Globus pallidus (tissue), 1 donor: ENCODE results near the gene TOX3.

Experiments used
- DNase-seq: peaks from one replicate; pipeline ENCODE4 v3.0.0-alpha.2; 2015; ENCODE audit warnings: low spot score

TOX3 gene

DNA sequence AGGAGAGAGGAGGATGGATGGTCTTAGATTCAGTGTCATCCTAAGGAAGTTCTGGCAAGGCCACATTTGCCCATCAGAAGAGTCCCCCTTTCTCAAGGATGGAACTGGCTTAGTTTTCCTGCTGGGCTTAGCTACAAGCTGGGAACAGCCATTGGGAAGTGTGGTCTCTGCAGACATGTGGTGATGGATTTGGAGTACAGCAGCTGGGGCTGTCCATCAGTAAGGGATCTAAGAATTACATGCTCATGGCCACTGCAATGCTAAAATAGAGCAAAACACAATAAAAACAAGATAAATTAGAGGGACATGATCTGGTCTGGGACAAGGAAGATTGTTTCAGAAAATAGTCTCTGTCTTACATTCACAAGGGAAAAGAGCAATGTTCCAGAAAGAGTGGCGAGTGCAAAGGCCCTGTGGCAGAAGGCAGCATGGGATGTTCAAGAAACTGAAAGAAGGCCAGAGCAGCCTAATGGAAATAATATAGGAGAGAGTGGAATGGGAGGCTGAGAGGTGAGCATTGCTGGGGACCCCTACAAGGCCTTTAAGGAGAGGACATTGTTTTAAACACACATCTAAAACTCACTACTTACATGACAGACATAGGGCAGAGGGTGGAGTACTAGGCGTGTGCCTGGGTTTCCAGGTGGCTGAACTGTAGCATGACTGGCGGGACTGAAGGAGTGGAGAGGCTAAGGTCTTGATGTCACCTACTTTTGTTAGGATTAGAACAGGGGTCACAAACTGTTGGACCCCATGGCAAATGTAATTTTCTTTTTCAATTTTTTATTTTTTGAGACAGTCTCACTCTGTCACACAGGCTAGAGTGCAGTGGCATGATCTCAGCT is 17.0 kb upstream of the TOX3 start:
- no peak for DNase-seq

DNA sequence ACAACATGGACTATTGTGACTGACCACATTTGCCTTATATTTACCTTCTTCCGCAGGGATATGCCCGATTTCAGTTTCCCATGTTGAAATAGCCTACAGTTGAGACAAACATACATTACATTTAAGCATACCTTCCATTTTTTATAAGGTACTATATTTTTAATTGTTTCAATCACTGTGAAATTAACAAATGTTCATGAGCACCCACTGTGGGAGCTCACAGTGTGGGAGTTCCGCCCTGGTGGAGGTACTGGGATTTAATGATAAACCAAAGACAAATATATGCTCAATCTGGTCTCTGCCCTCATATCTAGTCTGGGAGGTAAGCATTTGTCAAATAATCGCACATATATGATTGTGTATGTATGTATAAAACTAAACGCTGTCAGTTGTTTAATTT is 15.8 kb upstream of the TOX3 start:
- no peak for DNase-seq

DNA sequence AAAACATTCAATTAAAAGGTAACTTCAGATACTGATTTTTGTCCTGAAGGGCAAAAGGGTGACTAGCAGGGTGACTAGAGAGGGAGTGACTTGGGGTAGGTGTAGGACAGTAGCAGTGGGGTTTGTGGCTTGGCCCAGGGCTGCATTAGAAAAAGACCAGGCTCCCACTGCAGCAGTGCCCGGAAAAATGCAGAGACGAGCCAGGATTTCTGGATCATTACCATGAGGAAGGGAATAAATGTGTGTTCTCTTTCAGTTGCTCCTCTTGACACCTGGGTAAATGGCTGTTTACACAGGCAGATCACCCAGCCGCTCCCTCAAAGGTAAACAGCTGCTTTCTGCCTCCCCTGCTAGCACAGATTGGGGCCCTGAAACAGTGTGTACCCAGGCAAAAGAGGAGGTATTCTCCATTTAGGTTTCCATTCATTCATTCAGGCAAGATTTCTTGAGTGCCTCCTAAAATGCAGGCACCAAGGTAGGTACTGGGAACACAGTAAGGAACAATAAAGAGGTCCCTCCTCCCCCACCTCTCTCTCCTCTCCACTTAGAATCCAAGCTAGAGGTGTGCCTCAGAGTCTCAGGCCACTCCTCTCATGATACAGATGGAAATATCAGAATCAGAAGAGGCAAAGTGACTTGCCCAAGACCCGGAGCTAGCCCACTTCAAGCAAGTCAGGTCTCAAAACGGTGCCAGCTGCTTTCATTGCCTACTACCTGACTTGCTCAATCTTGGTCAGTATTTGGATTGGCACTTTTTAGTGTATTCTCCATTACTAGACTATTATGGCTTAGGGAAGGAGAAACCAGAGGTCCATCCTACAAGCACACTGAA is 15.2 kb upstream of the TOX3 start:
- DNase-seq = no peak

DNA sequence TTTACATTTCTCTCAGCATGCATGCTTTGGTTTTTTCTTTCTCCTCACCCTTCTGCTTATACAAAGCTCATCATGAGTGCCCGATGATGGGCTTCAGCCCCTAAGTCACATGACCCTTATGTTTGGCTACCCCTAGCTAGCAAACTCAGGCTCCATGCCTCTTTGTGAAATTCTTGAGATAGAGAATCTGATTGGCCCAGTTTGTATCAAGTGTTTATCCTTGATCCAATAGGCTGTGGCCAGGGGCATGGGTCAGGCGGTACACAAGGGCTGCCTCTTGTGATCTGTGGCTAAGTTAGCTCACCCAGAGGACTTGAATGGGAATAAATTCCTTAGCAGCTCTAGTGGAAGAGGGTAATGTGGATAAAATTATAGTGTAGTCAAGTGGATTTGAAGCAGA is 11.5 kb upstream of the TOX3 start:
- no peak for DNase-seq

DNA sequence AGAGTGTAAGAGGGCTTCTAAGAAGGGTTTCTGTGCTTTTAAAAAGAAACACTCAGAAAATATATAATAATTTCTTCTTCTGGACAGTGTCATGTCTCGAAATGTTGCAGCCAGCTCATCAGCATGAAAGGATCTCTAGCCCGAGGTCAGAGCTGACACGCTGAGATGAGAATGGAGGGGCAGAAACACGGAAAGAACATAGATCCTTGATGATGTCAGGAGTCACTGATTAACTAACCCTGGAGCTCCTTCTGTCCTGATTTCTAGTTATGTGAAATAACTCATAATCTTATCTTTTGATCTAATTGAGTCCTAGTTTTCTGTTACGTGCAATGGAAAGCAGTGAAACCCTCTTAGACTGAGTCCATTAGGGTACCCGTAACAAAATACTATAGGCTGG is 10.3 kb upstream of the TOX3 start:
- no peak for DNase-seq

DNA sequence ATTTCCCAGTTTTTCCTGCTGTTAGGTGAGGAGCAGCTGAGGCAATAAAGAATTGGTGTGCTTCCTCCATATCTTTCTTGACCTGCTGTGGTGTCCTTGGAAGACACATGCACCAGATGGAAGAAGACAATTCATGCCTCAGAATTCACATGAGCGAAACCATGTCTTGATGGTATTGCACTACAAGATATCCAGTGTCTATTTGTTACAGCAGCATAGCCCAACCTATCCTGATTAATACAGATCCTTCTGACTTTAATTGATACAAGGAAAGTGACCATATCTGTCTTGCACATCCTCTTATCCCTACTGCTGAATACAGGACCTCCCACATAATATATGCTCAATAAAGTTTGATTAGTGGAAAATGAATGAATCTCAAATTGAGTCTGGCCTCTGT is 9.1 kb upstream of the TOX3 start:
- no peak for DNase-seq

DNA sequence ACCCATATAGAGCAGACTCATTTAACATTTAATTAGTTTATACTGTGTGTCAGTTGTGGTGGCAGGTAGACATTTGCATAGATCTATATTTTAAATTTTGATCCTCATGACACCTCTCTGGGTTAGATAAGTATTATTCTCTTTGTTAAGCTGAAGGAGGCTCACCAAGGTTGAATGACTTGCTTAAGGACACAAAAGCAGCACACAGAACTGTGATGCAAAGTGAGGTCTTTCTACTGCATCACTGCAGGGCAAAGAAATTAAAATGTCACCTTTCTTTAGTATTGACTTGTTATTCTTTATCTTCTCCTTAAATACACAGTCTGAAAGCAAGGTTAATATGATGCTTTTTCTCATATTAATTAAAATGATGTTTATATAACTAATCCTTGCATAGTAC is 8.6 kb upstream of the TOX3 start:
- DNase-seq = no peak

DNA sequence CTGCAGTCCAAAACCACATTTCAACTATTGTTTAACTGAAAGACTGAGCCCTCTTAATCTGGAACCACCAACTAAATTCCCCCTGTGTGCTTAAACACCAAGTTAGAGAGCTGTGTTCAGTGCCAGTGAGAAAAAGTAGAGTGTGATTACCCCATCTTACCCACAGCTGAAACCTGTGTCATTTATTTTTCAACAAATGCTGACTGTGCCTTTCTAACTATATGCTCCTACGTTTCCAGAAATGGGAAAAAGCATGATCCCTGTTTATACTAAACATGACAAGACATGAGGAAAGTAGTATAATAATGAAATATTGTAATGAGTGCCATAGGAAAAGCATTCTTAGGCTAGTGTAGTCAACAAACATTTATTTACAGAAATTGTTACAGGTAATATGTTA is 7.4 kb upstream of the TOX3 start:
- no peak for DNase-seq

DNA sequence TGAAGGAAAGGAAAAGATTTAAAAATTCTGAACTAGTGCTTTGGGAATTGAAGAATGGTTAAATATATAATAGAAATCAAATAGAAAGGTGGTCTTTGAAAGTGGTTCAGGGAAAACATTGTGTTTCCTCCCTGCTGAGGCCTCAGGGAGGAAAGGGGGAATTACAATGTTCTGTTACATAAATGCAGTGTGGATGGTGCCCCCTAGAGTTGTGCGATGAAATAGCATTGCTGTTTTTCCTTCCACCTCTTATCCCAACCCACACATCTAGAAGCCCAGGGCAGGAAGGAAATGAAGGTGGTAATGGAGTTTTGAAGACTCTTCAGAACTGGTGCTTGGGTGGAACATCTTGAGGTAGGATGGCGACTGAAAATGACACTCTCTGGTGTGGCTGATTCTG is 6.4 kb upstream of the TOX3 start:
- DNase-seq = no peak

DNA sequence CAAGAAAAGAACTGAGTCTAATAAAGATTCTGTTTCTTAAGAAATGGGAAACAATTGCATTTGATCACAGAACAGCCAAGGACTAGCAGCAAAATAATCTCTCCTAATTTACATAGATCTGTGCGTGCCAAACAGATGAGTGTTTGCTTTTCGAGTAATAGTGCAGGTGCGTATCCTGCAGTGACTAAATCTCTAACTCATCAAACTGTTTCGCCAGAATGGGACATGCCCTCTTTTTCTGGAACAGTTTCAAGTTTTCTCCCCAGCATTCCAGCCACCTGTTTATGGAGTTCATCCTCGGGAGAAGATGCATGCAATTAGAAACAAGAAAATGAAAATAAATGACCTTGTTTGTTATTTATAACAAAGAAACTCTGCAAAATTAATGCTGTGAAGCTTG is 5.7 kb upstream of the TOX3 start:
- DNase-seq = no peak

DNA sequence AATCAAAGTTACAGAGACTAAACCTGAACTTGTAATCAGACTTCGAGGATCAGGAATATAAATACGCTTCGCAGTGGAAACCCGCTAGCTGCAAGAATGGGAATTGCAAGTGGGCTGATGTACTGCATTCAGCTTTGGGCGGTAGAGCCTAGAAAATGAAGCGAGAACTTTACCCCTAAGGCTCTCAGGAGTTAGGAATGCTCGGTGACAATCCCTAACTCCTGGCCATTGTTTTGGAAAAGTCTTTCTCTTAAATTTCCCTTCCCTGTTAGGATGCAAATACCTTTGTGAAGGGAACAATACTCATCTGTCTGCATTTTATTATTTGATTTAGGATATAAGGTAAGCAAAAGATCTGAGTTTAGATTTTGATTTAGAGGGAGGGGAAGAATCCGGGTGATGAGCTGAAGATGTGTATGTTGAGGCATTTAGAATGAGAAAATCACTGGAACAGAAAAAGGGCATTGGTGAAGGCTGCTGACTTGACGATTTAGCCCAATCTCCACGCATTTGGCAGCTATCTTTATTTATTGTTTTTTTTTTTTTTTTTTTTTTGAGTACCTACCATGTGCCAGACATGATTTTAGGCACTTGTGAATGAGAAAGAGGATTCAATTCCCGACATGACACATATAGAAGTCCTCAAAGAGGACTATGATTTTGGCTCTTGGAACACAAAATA is 2.2 kb upstream of the TOX3 start:
- DNase-seq = no peak

DNA sequence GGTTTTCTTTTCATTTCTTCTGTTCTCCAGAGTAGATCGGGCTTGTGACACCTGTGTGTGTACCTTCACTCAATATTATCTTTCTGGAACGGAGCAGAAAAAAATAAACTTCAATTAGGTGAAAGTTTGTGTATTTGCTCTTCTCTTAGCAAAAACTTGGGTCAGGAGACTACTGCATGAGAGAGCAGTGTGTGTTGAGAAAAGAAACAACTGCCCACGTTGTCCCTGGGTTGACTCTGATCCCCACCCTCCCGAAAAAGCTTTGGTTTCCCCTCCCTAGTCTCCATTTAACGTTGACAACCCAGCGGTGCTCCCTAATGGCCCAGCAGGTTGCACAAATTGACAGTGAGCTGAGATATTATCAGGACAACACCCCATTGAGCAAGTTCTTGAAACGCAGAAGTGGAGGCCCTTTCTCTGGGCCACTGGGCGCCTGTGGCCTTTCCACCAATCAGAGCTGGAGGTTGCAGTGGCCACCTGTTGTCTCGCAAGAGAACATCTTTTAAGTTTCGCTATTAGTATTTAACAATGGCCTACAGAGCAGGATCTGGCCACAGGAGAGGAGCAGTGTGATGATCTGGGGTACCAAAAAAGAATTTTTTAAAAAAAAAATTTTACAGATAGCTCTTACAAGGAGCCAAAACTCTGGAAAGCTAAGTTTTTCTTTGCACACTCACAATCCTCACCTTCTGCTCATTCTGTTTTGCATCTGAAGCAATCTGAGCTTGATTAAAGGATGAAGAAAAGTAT is 1.5 kb upstream of the TOX3 start:
- no peak for DNase-seq

DNA sequence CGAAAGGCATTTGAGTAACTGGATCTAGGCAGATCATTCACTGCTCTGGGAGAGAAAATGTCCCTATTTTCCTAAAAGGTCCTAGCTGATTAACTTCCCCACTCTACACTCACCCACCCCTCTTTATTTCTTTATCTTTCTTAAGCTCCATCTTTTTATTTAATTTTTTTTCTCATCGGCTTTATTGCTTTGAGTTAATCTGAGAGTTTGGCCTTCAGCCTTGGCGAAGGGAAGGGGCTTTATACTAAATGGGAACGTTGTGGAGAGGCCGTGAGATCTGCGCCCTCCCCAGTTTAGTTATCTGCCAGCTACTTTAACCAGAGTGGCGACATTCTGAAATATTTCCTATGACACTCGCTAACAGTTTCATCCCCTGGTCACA is 882 bp upstream of the TOX3 start:
- DNase-seq = no peak

DNA sequence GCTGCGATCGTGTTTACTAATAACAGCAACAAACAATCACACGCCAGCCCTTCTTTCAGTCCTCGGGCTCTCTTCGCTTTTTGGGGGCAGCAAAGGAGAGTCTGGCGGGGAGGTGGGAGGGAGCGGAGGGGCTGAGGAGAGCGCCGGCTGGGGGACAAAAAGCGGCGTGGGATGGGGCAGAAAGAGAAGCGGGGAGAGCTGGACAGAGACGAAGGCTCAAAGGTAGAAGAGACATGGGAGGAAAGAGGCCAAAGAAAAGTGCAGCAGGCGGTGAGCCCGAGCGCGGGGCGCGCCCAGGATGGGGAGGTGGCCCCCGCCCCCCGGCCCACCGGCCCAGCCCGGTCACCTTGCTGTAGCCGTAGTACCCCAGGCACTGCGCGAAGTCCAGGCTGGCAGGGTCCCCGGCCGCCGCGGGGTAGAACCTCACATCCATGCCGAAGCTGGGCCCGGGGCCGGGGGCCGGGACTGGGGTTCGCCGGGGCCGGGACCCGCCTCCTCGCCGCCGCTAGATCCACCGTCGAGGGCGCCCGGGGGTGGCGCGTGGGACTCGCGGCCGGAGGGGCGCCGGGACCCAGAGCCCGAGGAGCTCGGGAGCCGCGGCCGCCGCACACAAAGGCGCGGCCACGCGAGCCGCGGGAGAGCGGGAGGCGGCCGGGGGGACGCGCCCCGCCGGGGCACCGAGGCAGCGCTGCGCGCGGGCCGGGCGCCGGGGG is 496 bp downstream of the TOX3 start:
- DNase-seq = no peak

DNA sequence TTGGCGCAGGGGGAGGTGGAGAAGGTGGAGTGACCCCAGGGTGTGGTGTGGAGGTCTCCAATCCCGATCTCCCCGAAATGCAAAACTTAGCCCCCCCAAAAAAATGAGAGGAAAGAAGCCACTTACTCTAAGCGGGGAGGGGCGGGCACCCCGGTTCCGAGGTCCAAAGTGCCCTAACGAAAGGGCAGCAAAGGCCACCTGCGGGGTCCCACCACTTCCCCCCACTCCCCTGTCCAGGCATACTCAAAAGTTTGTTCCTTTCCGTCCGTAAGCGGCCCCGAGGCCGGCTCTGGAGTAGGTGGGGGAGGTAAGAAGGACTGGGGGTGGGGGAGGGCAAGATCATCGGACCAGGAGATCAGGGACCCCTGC is 1.1 kb downstream of the TOX3 start:
- DNase-seq = no peak

DNA sequence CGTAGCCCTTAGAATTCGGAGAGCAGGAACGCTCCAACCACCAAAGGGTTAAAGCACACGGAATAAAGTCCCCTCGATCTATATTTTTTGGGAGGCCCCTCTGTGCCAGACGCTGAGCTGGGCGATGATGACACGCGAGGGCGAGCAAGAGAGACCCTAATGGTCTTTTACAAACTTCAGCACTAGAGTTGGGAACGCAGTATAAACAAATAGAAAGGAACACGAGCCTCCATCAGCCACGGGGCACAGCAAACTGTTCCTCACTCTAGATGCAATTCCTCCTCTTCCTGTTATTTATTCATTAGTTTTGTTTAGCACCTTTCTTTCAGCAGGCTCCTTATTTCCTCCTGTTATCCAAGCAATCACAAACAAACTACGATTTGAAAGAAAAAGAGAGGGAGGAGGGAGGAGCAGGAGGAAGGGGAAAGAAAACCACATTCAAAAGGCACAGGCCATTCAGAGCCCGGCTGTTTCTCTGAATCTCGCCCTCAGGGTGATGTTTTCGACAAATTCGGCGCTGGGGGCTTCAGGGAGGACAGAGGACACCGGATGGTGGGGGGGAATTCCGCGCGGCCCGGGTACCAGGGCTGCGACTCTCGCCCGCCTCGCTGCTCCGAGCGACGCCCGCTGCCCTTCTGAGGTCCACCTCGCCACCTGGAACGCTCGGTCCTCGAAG is 1.6 kb downstream of the TOX3 start:
- no peak for DNase-seq

DNA sequence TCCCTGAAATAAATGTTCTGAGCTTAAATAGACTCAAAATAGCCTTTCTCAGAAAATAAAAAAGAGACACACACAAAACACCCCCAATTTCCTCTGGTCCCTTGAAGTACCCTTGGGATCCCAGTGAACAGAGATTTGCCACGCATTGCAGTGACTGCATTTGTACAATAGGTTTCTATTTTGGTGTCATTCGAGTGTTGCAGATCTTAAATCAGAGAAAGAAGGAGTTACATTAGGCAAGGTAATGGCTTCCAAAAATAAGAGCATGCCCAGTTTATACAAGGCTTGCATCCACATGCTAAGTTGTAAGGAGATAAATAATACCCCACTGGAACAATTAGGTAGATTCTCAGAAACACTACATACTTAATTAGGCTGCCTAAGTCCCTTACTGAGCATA is 2.2 kb downstream of the TOX3 start:
- DNase-seq = no peak

DNA sequence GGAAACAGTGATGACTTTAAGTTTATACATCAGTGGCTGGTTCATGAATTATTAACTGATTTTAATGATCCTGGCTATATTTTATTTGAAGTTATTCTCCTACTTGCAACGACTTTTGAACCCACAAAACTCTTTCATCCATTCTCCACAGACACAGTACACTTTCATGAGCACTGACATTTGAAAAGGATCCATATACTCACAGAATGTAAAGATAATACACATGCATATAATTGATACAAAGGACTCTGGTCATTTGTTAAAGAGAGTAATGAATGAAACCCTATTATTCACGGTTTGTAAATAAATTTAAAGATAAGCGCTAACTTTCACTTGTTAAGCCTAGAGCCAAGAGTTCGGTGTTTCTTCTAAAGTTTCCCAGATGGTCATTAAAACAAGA is 3.3 kb downstream of the TOX3 start:
- no peak for DNase-seq

DNA sequence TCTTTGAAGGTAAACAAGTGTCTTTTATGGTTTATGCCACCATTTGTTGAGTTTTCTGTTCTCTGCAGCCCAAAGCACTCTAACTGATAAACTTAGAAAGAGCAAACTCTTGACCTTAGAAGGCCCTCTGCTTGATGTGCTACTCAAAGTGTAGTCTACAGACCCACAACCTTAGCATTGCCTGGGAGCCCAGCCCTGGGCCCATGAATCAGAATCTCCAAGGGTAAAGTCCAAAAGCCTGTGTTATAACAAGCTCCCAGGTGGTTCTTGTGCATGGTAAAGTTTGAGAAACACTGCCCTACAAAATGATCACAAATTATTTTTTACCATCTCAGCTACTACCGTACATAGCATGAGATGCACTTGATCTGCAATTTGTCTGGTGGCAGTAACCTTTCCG is 6.0 kb downstream of the TOX3 start:
- no peak for DNase-seq

DNA sequence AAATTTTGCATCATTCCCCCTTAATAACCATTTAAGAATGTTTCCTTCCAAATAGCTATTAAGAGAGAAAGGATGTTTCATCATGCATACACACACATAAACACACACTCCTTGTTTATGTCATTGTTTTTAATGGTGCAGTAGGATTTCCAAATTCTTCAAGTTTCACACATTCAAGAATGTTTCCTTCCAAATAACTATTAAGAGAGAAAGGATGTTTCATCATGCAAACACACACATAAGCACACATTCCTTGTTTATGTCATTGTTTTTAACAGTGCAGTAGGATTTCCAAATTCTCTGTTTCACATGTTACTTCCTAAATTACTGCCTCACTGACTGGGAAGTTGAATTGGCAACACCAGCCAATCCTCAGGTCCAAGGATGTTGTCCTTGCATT is 7.8 kb downstream of the TOX3 start:
- no peak for DNase-seq

DNA sequence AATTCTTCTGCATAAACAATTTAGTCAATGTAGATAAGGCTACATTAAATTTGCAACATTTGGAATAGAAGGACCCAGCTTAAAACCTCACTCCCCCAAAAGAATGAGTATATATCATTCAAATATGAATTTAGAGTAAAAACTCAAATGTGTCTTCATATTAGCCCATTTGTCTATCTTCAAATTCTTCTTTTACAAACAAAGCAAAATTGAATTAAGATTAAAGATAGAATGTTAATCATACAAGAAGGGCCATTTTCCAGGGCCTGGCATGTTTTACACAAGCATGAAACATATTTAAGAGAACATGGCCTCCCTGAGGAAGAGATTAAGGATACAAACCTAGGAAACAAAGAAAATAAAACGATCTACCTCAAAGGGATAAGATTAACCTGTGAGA is 8.4 kb downstream of the TOX3 start:
- no peak for DNase-seq
